IMR-90 (cell line): ENCODE data around the gene RNF43. TPM values are rescaled to one million over a fixed set of nuclear protein-coding genes. Genes with fewer than 3 reads are reported as not detected.

Experiments used
- ATAC-seq: fragments of 200-7000 bp; cut with Tn5 transposase; 2 replicates; pipeline ENCODE4 v1.9.1; 2020; ENCODE audit warnings: low read depth, mild to moderate bottlenecking, moderate library complexity
- BruUV-seq: library from RNA; stranded (reverse); fragments of 400-500 nt; replicated peaks from 2 replicates; lab custom pipeline; 2021; lab: Mats Ljungman, UMichigan
- CTCF ChIA-PET: fragments of 300-600 bp; formaldehyde crosslinking; extraction: SDS; loops from one replicate; lab custom pipeline; 2021; ENCODE audit warnings: antibody characterized with exemption; lab: Yijun Ruan, JAX
- POLR2A ChIA-PET: fragments of 300-600 bp; sonication (Branson Sonifier 250); formaldehyde crosslinking; loops from one replicate; lab custom pipeline; 2022; ENCODE audit warnings: antibody characterized with exemption; ENCODE audit not compliant: unreplicated experiment; lab: Charles Lee
- DNase-seq: peaks from one replicate; pipeline ENCODE4 v3.0.0; 2013
- H2AFZ ChIP-seq: replicated peaks from 2 replicates; pipeline ENCODE3; 2013; ENCODE audit warnings: low read length, mild to moderate bottlenecking; ENCODE audit not compliant: poor library complexity
- H2AK5ac ChIP-seq: 2 replicates; pipeline ENCODE4 v1.6.1; 2013; ENCODE audit warnings: low read depth, low read length, inconsistent platforms
- H2AK9ac ChIP-seq: replicated peaks from 2 replicates; pipeline ENCODE3; 2013; ENCODE audit warnings: mild to moderate bottlenecking, low read depth, low read length, moderate library complexity; ENCODE audit not compliant: poor library complexity
- H2BK120ac ChIP-seq: 2 replicates; pipeline ENCODE4 v1.6.1; 2013; ENCODE audit warnings: low read depth, low read length, inconsistent platforms
- H2BK15ac ChIP-seq: 3 replicates; pipeline ENCODE4 v1.6.1; 2013; ENCODE audit warnings: low read depth, low read length, inconsistent platforms
- H2BK20ac ChIP-seq: 2 replicates; pipeline ENCODE4 v1.6.1; 2013; ENCODE audit warnings: low read depth, mild to moderate bottlenecking, inconsistent platforms, low read length, moderate library complexity
- H2BK5ac ChIP-seq: 2 replicates; pipeline ENCODE4 v1.6.1; 2013; ENCODE audit warnings: mild to moderate bottlenecking, low read depth, low read length, inconsistent platforms; ENCODE audit not compliant: poor library complexity, severe bottlenecking
- H3K14ac ChIP-seq: replicated peaks from 2 replicates; pipeline ENCODE4 v1.6.1; 2013; ENCODE audit warnings: low read depth, low read length, inconsistent platforms
- H3K18ac ChIP-seq: 2 replicates; pipeline ENCODE4 v1.6.1; 2013; ENCODE audit warnings: low read depth, low read length, control low read depth
- H3K23ac ChIP-seq: 2 replicates; pipeline ENCODE4 v1.6.1; 2013; ENCODE audit warnings: low read depth, low read length, inconsistent platforms
- H3K27ac ChIP-seq: 2 replicates; pipeline ENCODE4 v1.5.1; 2013; ENCODE audit warnings: mild to moderate bottlenecking, control low read depth, low read length; ENCODE audit not compliant: insufficient read depth
- H3K27me3 ChIP-seq: 2 replicates; pipeline ENCODE4 v1.6.1; 2013; ENCODE audit warnings: low read length; ENCODE audit not compliant: control insufficient read depth, insufficient read depth
- H3K36me3 ChIP-seq: 2 replicates; pipeline ENCODE4 v1.6.1; 2013; ENCODE audit warnings: low read length, mixed read lengths; ENCODE audit not compliant: control insufficient read depth, insufficient read depth
- H3K4ac ChIP-seq: 2 replicates; pipeline ENCODE4 v1.6.1; 2013; ENCODE audit warnings: low read depth, low read length, inconsistent platforms
- H3K4me1 ChIP-seq: 2 replicates; pipeline ENCODE4 v1.6.1; 2013; ENCODE audit warnings: low read length, mixed read lengths; ENCODE audit not compliant: control insufficient read depth, insufficient read depth
- H3K4me2 ChIP-seq: 2 replicates; pipeline ENCODE4 v1.6.1; 2013; ENCODE audit warnings: low read depth, mild to moderate bottlenecking, control low read depth, low read length, moderate library complexity
- H3K4me3 ChIP-seq: 2 replicates; pipeline ENCODE4 v1.5.1; 2013; ENCODE audit warnings: low read depth, mild to moderate bottlenecking, control low read depth, low read length, moderate library complexity; ENCODE audit not compliant: insufficient read depth
- H3K56ac ChIP-seq: 2 replicates; pipeline ENCODE4 v1.6.1; 2013; ENCODE audit warnings: low read length, inconsistent platforms; ENCODE audit not compliant: insufficient read depth; ENCODE audit errors: extremely low read depth
- H3K79me1 ChIP-seq, 2 experiments: 2 replicates each; pipeline ENCODE4 v1.6.1; 2013; ENCODE audit warnings: low read length in 2 of 2, inconsistent platforms in 1 of 2, low read depth in 1 of 2
- H3K9ac ChIP-seq: 2 replicates; pipeline ENCODE4 v1.6.1; 2013; ENCODE audit warnings: low read depth, low read length, control low read depth
- H3K9me1 ChIP-seq: 2 replicates; pipeline ENCODE4 v1.6.1; 2013; ENCODE audit warnings: low read length, inconsistent platforms; ENCODE audit not compliant: insufficient read depth
- H3K9me3 ChIP-seq: 2 replicates; pipeline ENCODE4 v1.6.1; 2013; ENCODE audit warnings: low read length; ENCODE audit not compliant: control insufficient read depth, insufficient read depth
- H4K20me1 ChIP-seq: 2 replicates; pipeline ENCODE4 v1.6.1; 2013; ENCODE audit warnings: low read length, inconsistent platforms; ENCODE audit not compliant: insufficient read depth
- H4K5ac ChIP-seq: 2 replicates; pipeline ENCODE4 v1.6.1; 2013; ENCODE audit warnings: mild to moderate bottlenecking, low read depth, low read length, control low read depth
- H4K8ac ChIP-seq, 2 experiments: 2 replicates each; pipeline ENCODE4 v1.6.1; 2013; ENCODE audit warnings: low read depth in 2 of 2, low read length in 2 of 2, control low read depth in 1 of 2, inconsistent platforms in 1 of 2
- H4K91ac ChIP-seq: 2 replicates; pipeline ENCODE4 v1.6.1; 2013; ENCODE audit warnings: low read depth, low read length, inconsistent platforms; ENCODE audit not compliant: insufficient read depth
- CEBPB ChIP-seq: IDR thresholded peaks from 2 replicates; pipeline ENCODE4 v1.6.1; 2012; ENCODE audit warnings: low read depth, low read length, improper control_type of control experiment
- CTCF ChIP-seq: conservative IDR thresholded peaks from 2 replicates; pipeline ENCODE4 v1.5.1; 2012; ENCODE audit warnings: mild to moderate bottlenecking, low read depth, low read length, improper control_type of control experiment
- ELK1 ChIP-seq: fragments of 150-350 bp; IDR thresholded peaks from 2 replicates; pipeline ENCODE4 v1.6.1; 2016; ENCODE audit warnings: low read depth, mild to moderate bottlenecking, low read length, moderate library complexity, borderline replicate concordance
- MAFK ChIP-seq: IDR thresholded peaks from 2 replicates; pipeline ENCODE4 v1.6.1; 2012; ENCODE audit warnings: low read depth, low read length, improper control_type of control experiment
- MAZ ChIP-seq: IDR thresholded peaks from 2 replicates; pipeline ENCODE4 v1.6.1; 2012; ENCODE audit warnings: low read depth, mild to moderate bottlenecking, low read length, improper control_type of control experiment, moderate library complexity, borderline replicate concordance
- MXI1 ChIP-seq: IDR thresholded peaks from 2 replicates; pipeline ENCODE4 v1.6.1; 2012; ENCODE audit warnings: low read depth, mild to moderate bottlenecking, low read length, moderate library complexity, borderline replicate concordance
- POLR2A ChIP-seq: IDR thresholded peaks from 2 replicates; pipeline ENCODE4 v1.6.1; 2012; ENCODE audit warnings: mild to moderate bottlenecking, low read depth, low read length
- RCOR1 ChIP-seq: IDR thresholded peaks from 2 replicates; pipeline ENCODE4 v1.6.1; 2012; ENCODE audit warnings: mild to moderate bottlenecking, low read length, improper control_type of control experiment; ENCODE audit not compliant: insufficient replicate concordance
- RFX5 ChIP-seq: IDR thresholded peaks from 2 replicates; pipeline ENCODE4 v1.8.0; 2012; ENCODE audit warnings: low read depth, mild to moderate bottlenecking, low read length, moderate library complexity
- WGBS, 2 experiments: methylation state at CpG; one replicate each; pipeline versions ENCODE4 v1.1.5 to v1.1.7; 2013; ENCODE audit warnings: missing lambda C conversion rate in 2 of 2; ENCODE audit not compliant: insufficient read length in 1 of 2; ENCODE audit errors: extremely low coverage in 2 of 2; 5-methylcytosine and 5-hydroxymethylcytosine counted together
- dilution Hi-C: fragments of 300-500 bp; cut with HindIII; formaldehyde crosslinking; loops from one replicate; pipeline ENCODE4 v1.14.3; 2018; ENCODE audit warnings: low sequenced_read_pairs; ENCODE audit not compliant: unreplicated experiment
- in situ Hi-C: fragments of 300-500 bp; cut with MboI; formaldehyde crosslinking; loops from 3 replicates; pipeline ENCODE4 v1.14.3; 2019; ENCODE audit warnings: low sequenced_read_pairs, inconsistent platforms, mixed read lengths
- intact Hi-C: fragments of 100-400 bp; cut with micrococcal nuclease; formaldehyde crosslinking; loops from 2 replicates; pipeline ENCODE4 v1.10.0; 2022
- polyA plus RNA-seq, 3 experiments: library from polyadenylated mRNA; depleted of rRNA; stranded (reverse); fragments of >200 nt; gene quantifications; 2 replicates each; pipeline ENCODE4 v1.2.3, GENCODE V29; 2012; ENCODE audit warnings: low replicate concordance in 1 of 3
- total RNA-seq: library from RNA; depleted of rRNA; stranded (reverse); fragments of >200 nt; gene quantifications from 2 replicates; pipeline ENCODE4 v1.2.3, GENCODE V29; 2012

The RNF43 gene
- total and polyA plus RNA-seq, 2 of the 4 experiments (the other 2 are of a cell fraction): under 0.01 TPM; not detected in 1

- Histone ChIP-seq H4K20me1 (no peaks in the 10 kb centered on the region), H2AFZ (peak overlapping the region; percentile 19), H2BK120ac (no peak overlapping the region), H2AK5ac (no peak overlapping the region), H2AK9ac (no peak overlapping the region), H4K8ac (no peak overlapping the region), H4K5ac (no peak overlapping the region), H3K79me1 (no peaks in the 10 kb centered on the region), H2BK15ac (no peak overlapping the region), H3K27ac (no peak overlapping the region), H3K18ac (no peak overlapping the region), H3K23ac (no peak overlapping the region), H3K9me1 (no peaks in the 10 kb centered on the region), H2BK5ac (no peak overlapping the region), H3K9ac (no peak overlapping the region), H3K14ac (no peak overlapping the region), H3K4me2 (no peak overlapping the region), H3K4ac (no peak overlapping the region), H3K36me3 (no peaks in the 10 kb centered on the region), H3K9me3 (no peaks in the 10 kb centered on the region), H4K91ac (no peak overlapping the region), H2BK20ac (no peak overlapping the region), H3K27me3 (peaks cover 13% of the 10 kb centered on the region), H3K4me1 (no peaks in the 10 kb centered on the region), H3K4me3 (no peak overlapping the region), H3K56ac (no peak overlapping the region)
- intact Hi-C loops: no loop called here
- TF ChIP-seq MAFK (no peak), ELK1 (no peak), RCOR1 (no peak), MAZ (no peak), CTCF (no peak), MXI1 (no peak), POLR2A (no peak), CEBPB (no peak), RFX5 (no peak)
- no CpG with 5 or more reads among the region's 10 CpGs for WGBS, 2 experiments
- no peak for ATAC-seq
- no TSS peak for BruUV-seq
- ChIA-PET CTCF (interaction anchor here (0.9 kb wide), 2 partner anchors 25 to 26 kb away, joined by 3 read pairs; partner anchors contain the start of gene RNF43), POLR2A (no interaction called here)
- no peak for DNase-seq
- dilution Hi-C loops: no loop called here
- in situ Hi-C loops: no loop called here
Measured at GRCh38 chr17:58391302-58391984, 25.9 kb downstream of the RNF43 start.
